ENCODE results near the gene POLR3B.

Gene POLR3B

DNA sequence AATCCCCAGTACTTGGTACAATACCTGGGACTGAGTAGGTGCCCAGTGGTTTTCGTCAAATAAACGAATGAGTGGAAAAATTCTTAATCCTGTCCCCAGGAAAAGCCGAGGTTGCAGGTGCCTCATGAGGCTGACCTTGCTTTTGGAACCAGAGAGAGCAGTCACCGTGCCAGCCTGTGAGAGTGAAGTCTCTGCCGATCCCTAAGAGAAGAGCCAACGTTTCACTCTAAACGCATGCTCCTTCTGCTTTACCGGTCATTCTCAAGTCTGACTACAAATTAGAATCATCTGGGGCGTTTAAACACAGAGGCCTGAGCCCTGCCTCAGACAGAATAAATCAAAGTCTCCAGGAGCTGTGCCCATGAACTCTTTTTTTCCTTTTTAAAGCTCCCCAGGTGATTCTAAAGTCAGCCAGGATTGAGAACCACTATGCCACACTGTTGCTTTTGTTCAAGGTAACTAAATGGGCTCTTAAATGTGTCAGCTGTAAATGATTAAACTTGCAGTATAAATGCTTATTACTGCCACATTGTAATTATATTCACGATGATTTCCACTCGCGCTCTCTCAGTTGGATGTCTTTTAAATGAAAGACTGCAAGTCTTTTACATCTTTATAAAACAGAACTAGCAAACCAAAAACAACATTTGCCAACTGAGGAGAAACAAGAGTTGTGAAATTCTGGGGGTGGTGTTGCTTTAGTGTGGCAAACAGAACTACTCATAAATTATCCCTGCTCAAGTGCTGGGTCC lies 28.1 kb upstream of the POLR3B start:
- TF ChIP-seq, protein P1, sequence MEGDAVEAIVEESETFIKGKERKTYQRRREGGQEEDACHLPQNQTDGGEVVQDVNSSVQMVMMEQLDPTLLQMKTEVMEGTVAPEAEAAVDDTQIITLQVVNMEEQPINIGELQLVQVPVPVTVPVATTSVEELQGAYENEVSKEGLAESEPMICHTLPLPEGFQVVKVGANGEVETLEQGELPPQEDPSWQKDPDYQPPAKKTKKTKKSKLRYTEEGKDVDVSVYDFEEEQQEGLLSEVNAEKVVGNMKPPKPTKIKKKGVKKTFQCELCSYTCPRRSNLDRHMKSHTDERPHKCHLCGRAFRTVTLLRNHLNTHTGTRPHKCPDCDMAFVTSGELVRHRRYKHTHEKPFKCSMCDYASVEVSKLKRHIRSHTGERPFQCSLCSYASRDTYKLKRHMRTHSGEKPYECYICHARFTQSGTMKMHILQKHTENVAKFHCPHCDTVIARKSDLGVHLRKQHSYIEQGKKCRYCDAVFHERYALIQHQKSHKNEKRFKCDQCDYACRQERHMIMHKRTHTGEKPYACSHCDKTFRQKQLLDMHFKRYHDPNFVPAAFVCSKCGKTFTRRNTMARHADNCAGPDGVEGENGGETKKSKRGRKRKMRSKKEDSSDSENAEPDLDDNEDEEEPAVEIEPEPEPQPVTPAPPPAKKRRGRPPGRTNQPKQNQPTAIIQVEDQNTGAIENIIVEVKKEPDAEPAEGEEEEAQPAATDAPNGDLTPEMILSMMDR (IDR thresholded peaks at IDR 0.05), result no peak
- no peak for TF ChIP-seq ZFX (IDR thresholded peaks at IDR 0.05; ENCODE audit: borderline replicate concordance)
- H3K27ac ChIP-seq, result no peak overlapping the region

DNA sequence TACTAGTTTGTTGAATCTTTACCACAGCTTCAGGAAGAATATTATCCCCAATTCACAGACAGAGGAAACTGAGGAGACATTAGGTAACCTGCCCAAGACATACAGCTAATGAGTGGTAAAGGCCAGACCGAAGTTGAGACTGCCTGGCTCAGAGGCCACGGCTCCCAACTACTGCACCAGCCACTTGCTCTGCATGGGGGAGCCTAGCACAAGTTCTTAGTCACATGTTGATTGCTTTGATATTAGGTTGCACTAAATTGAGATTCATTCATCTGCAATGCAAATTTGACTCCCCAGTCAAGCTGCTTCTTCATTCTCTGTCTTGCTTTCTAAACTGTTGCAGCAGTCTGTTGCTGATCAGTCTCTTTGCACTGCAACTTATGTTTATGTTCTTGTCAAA lies 25.9 kb upstream of the POLR3B start:
- TF ChIP-seq, protein P1 (IDR thresholded peaks at IDR 0.05), result no peak
- TF ChIP-seq ZFX (IDR thresholded peaks at IDR 0.05; ENCODE audit: borderline replicate concordance), result no peak
- no peak overlapping the region for H3K27ac ChIP-seq

DNA sequence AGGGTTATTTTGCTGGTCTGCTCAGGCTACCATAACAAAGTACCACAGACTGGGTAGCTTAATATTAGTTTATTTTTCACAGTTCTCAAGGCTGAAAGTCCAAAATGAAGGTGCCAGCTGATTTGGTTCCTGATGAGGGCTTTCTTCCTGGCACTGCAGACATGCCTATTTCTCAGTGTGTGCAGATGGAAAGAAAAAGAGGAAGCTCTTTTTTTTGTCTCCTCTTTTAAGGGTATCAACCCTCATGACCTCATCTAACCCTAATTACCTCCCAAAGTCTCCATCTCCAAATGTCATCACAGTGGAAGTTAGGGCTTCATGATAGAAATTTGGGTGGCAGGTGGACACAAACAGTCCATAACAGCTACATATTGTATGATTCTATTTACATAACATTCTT lies 25.0 kb upstream of the POLR3B start:
- H3K27ac ChIP-seq, result no peak overlapping the region
- TF ChIP-seq, protein P1 (IDR thresholded peaks at IDR 0.05), result no peak
- TF ChIP-seq ZFX (IDR thresholded peaks at IDR 0.05; ENCODE audit: borderline replicate concordance), result no peak

DNA sequence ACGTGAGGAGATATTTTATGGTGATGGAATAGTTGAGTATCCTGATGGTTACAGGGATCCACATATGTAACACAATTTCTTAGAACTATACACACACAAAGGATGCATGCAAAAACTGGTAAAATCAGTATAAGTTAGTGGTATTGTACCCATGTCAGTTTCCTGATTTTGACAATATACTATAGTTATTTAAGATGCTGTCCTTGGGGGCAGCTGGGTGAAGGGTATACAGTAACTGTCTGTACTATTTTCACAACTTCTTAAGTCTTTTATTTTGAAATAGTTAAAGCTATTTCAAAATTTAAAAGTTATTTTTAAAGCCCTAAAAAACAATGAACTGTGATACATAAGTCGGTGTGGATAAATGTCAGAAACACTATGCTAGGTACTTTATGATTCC lies 24.5 kb upstream of the POLR3B start:
- no peak overlapping the region for H3K27ac ChIP-seq
- no peak for TF ChIP-seq ZFX (IDR thresholded peaks at IDR 0.05; ENCODE audit: borderline replicate concordance)
- TF ChIP-seq, protein P1 (IDR thresholded peaks at IDR 0.05), result no peak

DNA sequence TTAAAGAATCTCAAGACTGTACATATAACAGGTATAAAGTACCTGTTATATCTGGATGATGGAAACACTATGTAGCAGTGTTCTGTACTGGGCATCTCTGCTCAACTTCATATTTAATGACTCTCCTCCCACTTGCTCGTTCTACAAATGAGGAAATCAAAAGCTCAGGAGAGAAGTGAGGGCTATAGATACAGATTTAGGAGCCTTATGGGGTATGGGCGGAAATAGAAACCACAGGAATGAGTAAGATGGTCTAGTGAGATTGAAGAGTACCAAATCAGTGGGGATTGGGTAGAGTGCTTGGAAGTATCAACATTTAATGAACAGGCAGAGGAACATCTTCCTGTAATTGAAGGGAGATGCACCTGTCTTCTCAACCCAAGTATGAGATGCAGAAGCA lies 23.8 kb upstream of the POLR3B start:
- no peak for TF ChIP-seq ZFX (IDR thresholded peaks at IDR 0.05; ENCODE audit: borderline replicate concordance)
- TF ChIP-seq, protein P1 (IDR thresholded peaks at IDR 0.05), result no peak
- no peak overlapping the region for H3K27ac ChIP-seq

DNA sequence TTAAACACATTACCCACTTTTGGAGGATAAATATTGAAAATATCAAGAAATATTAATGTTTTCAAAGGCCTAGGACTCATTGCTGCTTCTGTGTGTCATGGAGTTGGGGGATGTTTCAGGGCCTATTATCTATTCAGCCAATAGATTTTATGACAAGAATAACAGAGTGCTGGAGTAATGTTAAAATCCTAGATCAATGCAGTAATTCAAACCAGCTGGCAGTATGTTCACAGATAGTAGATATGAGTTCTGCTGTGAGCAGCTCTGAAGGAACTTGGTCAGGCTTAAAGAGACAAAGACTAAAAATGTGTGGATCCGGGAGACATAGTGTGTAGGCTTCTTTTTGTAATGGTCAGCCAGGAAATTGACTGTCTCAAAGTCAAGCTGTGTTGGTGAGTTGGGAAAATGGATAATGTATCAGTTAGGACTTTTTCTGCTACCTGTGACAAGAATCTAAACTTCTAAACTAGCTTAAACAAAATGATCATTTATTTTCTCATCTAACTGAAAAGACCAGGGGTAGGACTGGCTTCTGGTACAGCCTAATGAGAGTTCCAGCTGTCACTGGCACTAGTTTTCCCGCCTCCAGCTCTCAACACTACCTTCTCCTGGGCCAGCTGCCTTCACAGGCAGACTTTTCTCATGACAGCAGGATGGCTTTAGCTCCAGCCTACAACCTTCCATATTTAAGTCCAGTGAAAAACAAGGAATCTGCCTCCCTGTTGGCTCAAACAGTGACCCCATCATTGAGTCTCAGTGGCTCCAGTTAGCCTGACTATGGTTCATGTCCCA lies 16.3 kb upstream of the POLR3B start:
- no peak for TF ChIP-seq ZFX (IDR thresholded peaks at IDR 0.05; ENCODE audit: borderline replicate concordance)
- TF ChIP-seq, protein P1 (IDR thresholded peaks at IDR 0.05), result no peak
- H3K27ac ChIP-seq, result no peak overlapping the region

All from 22Rv1 (cell line).